Fibroblast of lung (primary cell): ENCODE measurements around the gene PMP22.

Experiments used
- CTCF ChIP-seq, 2 donors: IDR thresholded peaks in 1 of 2; conservative IDR thresholded peaks in 1 of 2; 1 replicate in 1 of 2; 2 replicates in 1 of 2; pipeline ENCODE4 v1.5.1; 2011 to 2012; ENCODE audit warnings: low read length in 2 of 2, control low read depth in 1 of 2, inconsistent platforms in 1 of 2, low read depth in 1 of 2, mild to moderate bottlenecking in 1 of 2
- EZH2 ChIP-seq: IDR thresholded peaks from 2 replicates; pipeline ENCODE4 v1.5.1; 2012; ENCODE audit warnings: low read length, control low read depth, mild to moderate bottlenecking; ENCODE audit errors: missing control alignments

- TF ChIP-seq CTCF (conservative IDR thresholded peaks at IDR 0.05 in 1 of 2, IDR thresholded peaks at IDR 0.05 in 1 of 2; ENCODE audit: low read depth in 1 of 2, low read length in 2 of 2) (no peak), EZH2 (no peak)
Measured at GRCh38 chr17:15273141-15273793, 8.1 kb upstream of the PMP22 start.
